ENCODE results near the gene ALDH1B1. TPM values are rescaled to one million over a fixed set of nuclear protein-coding genes. Genes with fewer than 3 reads are reported as not detected.
A peak's percentile ranks its signal among the peaks of the same experiment; 100 is the strongest.

ALDH1B1 gene
- 10 to 100 TPM in 4 of 5 donors, under 1 TPM in 1; 0.58 to 68.7 (median 28.4) TPM for total RNA-seq
- polyA plus RNA-seq, result 10 to 100 TPM; 12.1 to 17.7 (median 17.0) TPM
- long read RNA-seq, donor 1, partial matches to known transcripts, result 0 of 1 reads
- long read RNA-seq, donor 1, other reads (novel, unspliced or antisense), result 0 of 1 reads
- long read RNA-seq, donor 2, transcript ALDH1B1-201 (2 exons, 3,066 nt), result major isoform, 13 of 46 reads
- long read RNA-seq, donor 2, partial matches to known transcripts, result 32 of 46 reads
- long read RNA-seq, donor 2, other reads (novel, unspliced or antisense), result 0 of 46 reads
- long read RNA-seq, donor 3, partial matches to known transcripts, result 0 of 3 reads
- long read RNA-seq, donor 3, other reads (novel, unspliced or antisense), result 0 of 3 reads
- long read RNA-seq, donor 4, partial matches to known transcripts, result 0 of 1 reads
- long read RNA-seq, donor 4, other reads (novel, unspliced or antisense), result 0 of 1 reads
- long read RNA-seq, donor 5, transcript ALDH1B1-201 (2 exons, 3,066 nt), result major isoform, 18 of 39 reads
- long read RNA-seq, donor 5, partial matches to known transcripts, result 21 of 39 reads
- long read RNA-seq, donor 5, other reads (novel, unspliced or antisense), result 0 of 39 reads
- long read RNA-seq, donor 6, transcript ALDH1B1-201 (2 exons, 3,066 nt), result major isoform, 11 of 11 reads
- long read RNA-seq, donor 6, partial matches to known transcripts, result 0 of 11 reads
- long read RNA-seq, donor 6, other reads (novel, unspliced or antisense), result 0 of 11 reads
- long read RNA-seq, donor 7, transcript ALDH1B1-201 (2 exons, 3,066 nt), result major isoform, 15 of 61 reads
- long read RNA-seq, donor 7, partial matches to known transcripts, result 46 of 61 reads
- long read RNA-seq, donor 7, other reads (novel, unspliced or antisense), result 0 of 61 reads
- long read RNA-seq, donor 8, transcript ALDH1B1-201 (2 exons, 3,066 nt), result major isoform, 12 of 50 reads
- long read RNA-seq, donor 8, partial matches to known transcripts, result 38 of 50 reads
- long read RNA-seq, donor 8, other reads (novel, unspliced or antisense), result 0 of 50 reads
- long read RNA-seq, donor 9, transcript ALDH1B1-201 (2 exons, 3,066 nt), result major isoform, 5 of 5 reads
- long read RNA-seq, donor 9, partial matches to known transcripts, result 0 of 5 reads
- long read RNA-seq, donor 9, other reads (novel, unspliced or antisense), result 0 of 5 reads
- long read RNA-seq, donor 10, transcript ALDH1B1-201 (2 exons, 3,066 nt), result major isoform, 9 of 9 reads
- long read RNA-seq, donor 10, partial matches to known transcripts, result 0 of 9 reads
- long read RNA-seq, donor 10, other reads (novel, unspliced or antisense), result 0 of 9 reads

GRCh38 chr9:38392235-38393127 lies at the start of gene ALDH1B1:
Gene ALDH1B1, plus strand, starts transcription at chr9:38392702. Its CDS starts 3,047 bp downstream, at chr9:38395749.
- no peaks in the 10 kb centered on the region for H3K9me3 ChIP-seq
- H3K4me3 ChIP-seq, result peak within 1 kb of the TSS; percentile 64 to 89 (median 80)
- H3K27me3 ChIP-seq, result no peaks in the 10 kb centered on the region
- H3K36me3 ChIP-seq, result peaks cover 13 to 25% (median 19%) of the 10 kb centered on the region in 4 donors
- 0 to 1% (median 0%) methylated on average over 19 to 58 of the region's 58 CpGs for WGBS, 5 donors
- peak within 1 kb of the TSS; percentile 30 to 94 (median 87) for H3K27ac ChIP-seq
- TF ChIP-seq POLR2AphosphoS5 (IDR thresholded peaks at IDR 0.05), result peak; percentile 54 to 86 (median 73)
- peak in 1 of 7 experiments; percentile 17 for TF ChIP-seq CTCF (IDR thresholded peaks at IDR 0.05)
- peak in 1 of 4 donors; percentile 7 for TF ChIP-seq POLR2A (IDR thresholded peaks at IDR 0.05)
- no peak for TF ChIP-seq EP300 (IDR thresholded peaks at IDR 0.05)
- peak; percentile 90 to 97 for DNase-seq
- intact Hi-C loops (cut with DNase I; ENCODE audit: low total_unique reads), result loop anchor here (10.0 kb wide), 1 partner anchor 478 kb away; no protein-coding TSS in a partner anchor
- H3K4me1 ChIP-seq, result peaks cover 11 to 61% (median 23%) of the 10 kb centered on the region in 4 donors

GRCh38 chr9:38343037-38343436 lies 49.5 kb upstream of the ALDH1B1 start:
- Histone ChIP-seq H3K4me1 (no peaks in the 10 kb centered on the region), H3K36me3 (no peaks in the 10 kb centered on the region), H3K9me3 (peaks cover 0 to 7% (median 0%) of the 10 kb centered on the region in 4 donors), H3K27me3 (no peaks in the 10 kb centered on the region), H3K27ac (no peak overlapping the region), H3K4me3 (no peak overlapping the region)
- intact Hi-C loops (cut with DNase I; ENCODE audit: low total_unique reads), result no loop called here
- WGBS, 5 donors, result 71 to 94% (median 93%) methylated on average over 3 of the region's 3 CpGs
- no peak for DNase-seq
- no peak for TF ChIP-seq CTCF (IDR thresholded peaks at IDR 0.05)
- no peak for TF ChIP-seq POLR2A (IDR thresholded peaks at IDR 0.05)
- no peak for TF ChIP-seq POLR2AphosphoS5 (IDR thresholded peaks at IDR 0.05)
- TF ChIP-seq EP300 (IDR thresholded peaks at IDR 0.05), result no peak

- Histone ChIP-seq H3K4me1 (no peaks in the 10 kb centered on the region), H3K9me3 (peaks cover 0 to 7% (median 0%) of the 10 kb centered on the region in 4 donors), H3K27ac (no peak overlapping the region), H3K36me3 (no peaks in the 10 kb centered on the region), H3K4me3 (no peak overlapping the region), H3K27me3 (no peaks in the 10 kb centered on the region)
- WGBS, 5 donors, result 81 to 91% (median 86%) methylated on average over 6 of the region's 6 CpGs
- intact Hi-C loops (cut with DNase I; ENCODE audit: low total_unique reads), result no loop called here
- no peak for DNase-seq
- TF ChIP-seq CTCF (IDR thresholded peaks at IDR 0.05) (no peak), POLR2A (IDR thresholded peaks at IDR 0.05) (no peak), EP300 (IDR thresholded peaks at IDR 0.05) (no peak), POLR2AphosphoS5 (IDR thresholded peaks at IDR 0.05) (no peak)
These were observed 49.0 kb upstream of the ALDH1B1 start for GRCh38 chr9:38343552-38343951.

All from stomach (tissue), 19 donors.